Measurements from ENCODE around the gene IGDCC3. TPM values are rescaled to one million over a fixed set of nuclear protein-coding genes. Genes with fewer than 3 reads are reported as not detected.

IGDCC3 gene
- total RNA-seq, 1 experiment from 2014 or later = 38.3 TPM

- no peak overlapping the region for H3K4me3 ChIP-seq (ENCODE audit: insufficient read depth, low read depth, low read length)
- peaks cover 1% of the 10 kb centered on the region for H3K36me3 ChIP-seq (replicated peaks; ENCODE audit: control insufficient read depth, insufficient read depth, low read length)
- peak; percentile 16 for DNase-seq
- H3K27me3 ChIP-seq (ENCODE audit: control insufficient read depth, insufficient read depth, low read length) = no peaks in the 10 kb centered on the region
Observed at GRCh38 chr15:65331811-65332210, 46.0 kb downstream of the IGDCC3 start.

DNA sequence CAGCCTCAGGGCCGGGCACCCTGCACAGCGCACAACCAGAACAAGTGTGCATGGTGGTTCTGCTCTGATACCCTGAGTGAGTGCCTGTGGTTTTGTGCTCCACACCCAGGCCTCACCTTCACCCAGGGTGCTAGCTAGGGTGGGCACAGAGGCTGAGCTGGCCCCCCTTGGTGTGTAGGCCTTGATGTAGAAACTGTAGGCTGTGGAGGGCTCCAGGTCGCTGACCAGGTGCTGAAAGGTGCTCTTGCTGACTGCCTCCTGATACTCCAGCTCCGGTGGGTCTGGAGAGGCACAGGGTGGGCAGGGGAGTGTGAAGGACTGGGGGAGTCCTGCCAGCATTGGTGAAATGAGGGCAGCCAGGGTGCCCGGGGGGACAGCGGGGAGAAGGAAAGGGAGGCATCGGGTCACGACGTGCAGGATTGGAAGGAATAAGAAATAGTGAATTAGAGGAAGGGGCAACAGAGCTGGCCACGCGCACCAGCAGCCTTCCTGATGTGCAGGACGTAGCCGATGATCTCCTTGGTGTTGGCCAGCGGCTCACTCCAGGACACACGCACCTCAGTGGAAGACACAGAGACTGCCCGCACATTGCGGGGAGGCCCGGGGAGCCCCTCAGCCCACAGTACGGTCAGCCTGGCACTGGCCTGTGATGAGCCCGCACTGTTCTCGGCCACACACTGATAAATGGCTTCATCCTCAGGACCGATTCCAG, 46.7 kb downstream of the IGDCC3 start:
- DNase-seq = peak; percentile 68
- Histone ChIP-seq H3K36me3 (replicated peaks; ENCODE audit: control insufficient read depth, insufficient read depth, low read length) (peaks cover 1% of the 10 kb centered on the region), H3K27me3 (ENCODE audit: control insufficient read depth, insufficient read depth, low read length) (no peaks in the 10 kb centered on the region), H3K4me3 (ENCODE audit: insufficient read depth, low read depth, low read length) (no peak overlapping the region)

DNA sequence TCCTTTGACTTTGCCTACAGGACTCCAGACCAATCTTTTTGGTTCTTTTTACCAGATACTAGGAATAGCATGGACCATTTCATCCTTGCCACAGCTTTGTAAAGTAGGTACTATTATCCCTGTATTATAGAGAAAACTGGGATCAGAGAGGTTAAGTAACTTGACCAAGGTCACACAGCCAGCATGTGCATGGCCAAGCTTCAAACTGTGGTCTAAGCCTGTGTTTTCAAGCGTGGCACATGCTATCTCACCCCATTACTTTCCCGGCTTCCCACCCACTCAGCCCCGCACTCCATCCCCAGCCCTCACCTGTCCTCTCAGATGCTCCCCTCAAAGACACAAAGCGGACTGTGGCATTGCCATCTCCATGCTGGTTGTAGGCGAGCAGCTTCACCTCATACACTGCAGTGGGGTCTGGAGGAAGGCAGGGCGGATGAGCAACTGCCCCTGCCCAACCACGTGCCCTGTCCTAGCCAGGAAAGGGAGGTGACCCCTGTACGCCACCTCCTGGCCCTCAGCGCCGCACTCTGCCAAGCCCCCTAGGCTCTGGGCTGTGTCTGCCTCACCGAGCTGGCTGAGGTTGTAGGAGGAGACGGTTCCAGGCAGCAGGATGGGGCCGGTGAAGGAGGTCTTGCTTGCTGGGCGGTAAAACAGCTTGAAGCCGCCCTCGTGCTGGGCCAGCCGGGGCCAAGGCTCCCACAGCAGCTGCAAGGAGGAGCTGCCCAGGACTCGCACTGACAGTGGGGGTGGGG, 47.6 kb downstream of the IGDCC3 start:
- Histone ChIP-seq H3K36me3 (replicated peaks; ENCODE audit: control insufficient read depth, insufficient read depth, low read length) (peaks cover 1% of the 10 kb centered on the region), H3K27me3 (ENCODE audit: control insufficient read depth, insufficient read depth, low read length) (no peaks in the 10 kb centered on the region), H3K4me3 (ENCODE audit: insufficient read depth, low read depth, low read length) (no peak overlapping the region)
- DNase-seq = peak; percentile 66

DNA sequence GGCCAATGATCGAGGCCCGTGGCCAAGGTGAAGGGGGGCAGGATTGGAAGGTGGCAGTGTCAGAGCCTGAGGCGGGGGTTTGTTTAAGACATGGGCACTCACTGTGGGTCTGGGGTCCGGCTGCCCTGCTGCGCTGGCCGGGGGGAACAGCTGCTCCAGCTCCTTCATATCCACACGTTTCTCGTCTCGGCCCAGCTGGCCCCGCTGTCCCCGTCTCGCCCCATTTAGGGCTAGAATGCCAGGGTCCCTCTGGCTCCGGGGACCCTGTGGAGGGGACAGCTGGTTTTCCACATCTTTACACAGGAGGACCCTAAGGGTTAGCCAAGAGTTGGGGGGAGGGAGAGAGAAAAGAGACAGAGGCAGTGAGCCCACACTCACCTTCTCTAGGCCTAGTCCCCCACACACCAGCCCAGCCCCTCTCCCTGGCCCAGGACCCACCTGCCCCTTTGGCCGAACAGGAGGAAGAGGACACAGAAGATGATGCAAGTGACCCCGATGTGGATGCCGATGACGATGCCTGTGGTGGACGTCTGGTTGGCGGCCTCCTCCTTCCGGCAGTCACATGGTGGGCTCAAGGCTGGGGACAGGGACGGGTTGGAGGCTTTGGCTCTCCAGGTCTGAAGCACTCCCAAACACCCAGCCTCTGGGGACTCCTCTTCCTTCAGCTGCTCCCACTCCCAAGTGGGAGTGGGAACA, 48.4 kb downstream of the IGDCC3 start:
- H3K27me3 ChIP-seq (ENCODE audit: control insufficient read depth, insufficient read depth, low read length) = no peaks in the 10 kb centered on the region
- peak; percentile 38 for DNase-seq
- H3K36me3 ChIP-seq (replicated peaks; ENCODE audit: control insufficient read depth, insufficient read depth, low read length) = peaks cover 1% of the 10 kb centered on the region
- H3K4me3 ChIP-seq (ENCODE audit: insufficient read depth, low read depth, low read length) = no peak overlapping the region

DNA sequence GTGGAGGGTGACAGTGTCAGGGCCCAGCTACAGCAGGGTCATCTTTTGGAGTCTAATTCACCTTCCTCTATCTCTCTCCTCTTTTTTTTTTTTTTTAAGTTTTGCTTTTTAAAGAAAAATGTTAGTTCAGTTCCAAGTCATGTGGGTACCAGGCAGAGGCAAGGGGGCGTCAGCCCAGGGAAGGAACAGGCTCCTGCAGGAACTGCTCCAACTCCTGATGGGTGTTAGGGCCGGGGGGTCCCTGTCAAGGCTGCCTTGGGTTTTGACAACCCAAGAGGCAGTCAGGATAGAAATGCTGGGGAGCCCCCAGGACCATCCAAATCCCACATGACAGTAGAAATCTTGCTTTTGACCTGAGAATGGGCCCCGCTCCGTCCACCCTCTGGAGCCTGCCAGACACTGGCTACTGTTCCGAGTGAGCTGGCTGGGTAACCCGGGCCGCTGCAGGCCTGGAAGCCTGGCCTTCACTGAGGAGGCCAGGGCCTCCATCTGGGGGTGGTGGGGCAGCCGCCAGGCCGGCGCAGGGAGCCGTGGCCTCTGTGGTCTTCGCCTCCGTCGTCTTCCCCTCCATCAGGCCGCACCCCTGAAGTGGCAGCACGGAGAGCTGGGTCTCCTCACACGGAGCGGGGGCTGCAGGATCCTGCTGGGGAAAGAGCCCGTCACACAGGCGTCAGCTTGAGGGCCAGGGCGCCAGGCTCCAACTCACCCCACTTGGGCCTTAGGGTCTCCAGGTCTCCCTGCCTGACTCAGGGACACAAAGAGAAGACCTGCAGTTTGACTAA, 49.1 kb downstream of the IGDCC3 start:
- Histone ChIP-seq H3K4me3 (ENCODE audit: insufficient read depth, low read depth, low read length) (no peak overlapping the region), H3K27me3 (ENCODE audit: control insufficient read depth, insufficient read depth, low read length) (no peaks in the 10 kb centered on the region), H3K36me3 (replicated peaks; ENCODE audit: control insufficient read depth, insufficient read depth, low read length) (peaks cover 1% of the 10 kb centered on the region)
- DNase-seq = peak; percentile 48

DNA sequence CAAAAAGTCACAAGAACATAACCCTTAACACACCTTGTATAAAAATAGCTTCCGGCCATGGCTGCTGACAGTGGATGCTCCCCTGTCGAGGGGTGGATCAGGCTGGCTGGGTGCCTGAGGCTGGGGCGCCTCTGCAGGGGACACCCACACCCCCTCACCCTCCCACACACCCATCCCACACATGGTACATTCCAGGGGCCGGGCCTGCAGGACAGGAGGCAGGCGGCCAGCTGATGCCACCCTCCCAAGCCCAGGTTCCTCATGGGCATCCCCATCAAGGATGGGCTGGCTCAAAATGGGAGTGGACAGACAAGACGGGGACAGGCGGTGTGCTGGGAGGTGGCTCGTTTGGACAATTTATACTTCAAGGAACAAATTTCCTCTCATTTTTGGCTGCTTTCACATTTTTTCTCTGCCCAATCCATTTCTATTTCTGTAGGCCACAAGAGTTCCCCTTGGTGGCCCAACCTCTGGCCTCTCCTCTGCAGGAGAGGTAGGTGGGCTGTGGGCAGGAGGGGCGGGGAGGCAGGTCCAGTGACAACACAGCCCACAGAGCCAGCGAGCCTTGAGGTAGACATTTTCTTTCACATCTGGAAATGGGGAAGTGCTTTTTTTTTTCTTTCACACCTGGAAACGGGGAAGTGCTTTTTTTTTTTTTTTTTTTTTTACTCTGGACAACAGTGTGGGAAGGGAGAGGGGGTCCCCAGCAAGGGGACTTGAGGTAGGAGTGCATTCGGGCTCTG, 50.0 kb downstream of the IGDCC3 start:
- peak; percentile 51 for DNase-seq
- H3K4me3 ChIP-seq (ENCODE audit: insufficient read depth, low read depth, low read length) = no peak overlapping the region
- H3K36me3 ChIP-seq (replicated peaks; ENCODE audit: control insufficient read depth, insufficient read depth, low read length) = peaks cover 1% of the 10 kb centered on the region
- no peaks in the 10 kb centered on the region for H3K27me3 ChIP-seq (ENCODE audit: control insufficient read depth, insufficient read depth, low read length)

DNA sequence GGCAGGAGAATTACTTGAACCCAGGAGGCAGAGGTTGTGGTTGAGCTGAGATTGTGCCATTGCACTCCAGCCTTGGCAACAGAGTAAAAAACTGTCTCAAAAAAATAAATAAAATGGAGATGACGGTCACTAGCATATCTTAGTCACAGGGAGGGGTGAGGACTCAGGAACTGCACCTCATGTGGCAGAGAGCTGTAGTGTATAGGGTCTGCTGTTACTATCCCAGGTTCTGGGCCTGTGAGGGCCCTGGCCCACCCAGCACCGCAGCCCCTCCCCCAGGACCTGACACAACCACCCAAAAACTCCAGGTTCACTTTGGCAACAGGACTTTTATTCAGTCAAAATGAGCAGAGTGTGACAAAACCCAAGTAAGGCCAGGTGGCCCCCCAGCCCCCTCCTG, 51.0 kb downstream of the IGDCC3 start:
- Histone ChIP-seq H3K27me3 (ENCODE audit: control insufficient read depth, insufficient read depth, low read length) (no peaks in the 10 kb centered on the region), H3K36me3 (replicated peaks; ENCODE audit: control insufficient read depth, insufficient read depth, low read length) (peaks cover 1% of the 10 kb centered on the region), H3K4me3 (ENCODE audit: insufficient read depth, low read depth, low read length) (no peak overlapping the region)
- DNase-seq = peak; percentile 70

- DNase-seq = peak; percentile 82
- Histone ChIP-seq H3K36me3 (replicated peaks; ENCODE audit: control insufficient read depth, insufficient read depth, low read length) (peaks cover 1% of the 10 kb centered on the region), H3K27me3 (ENCODE audit: control insufficient read depth, insufficient read depth, low read length) (no peaks in the 10 kb centered on the region), H3K4me3 (ENCODE audit: insufficient read depth, low read depth, low read length) (no peak overlapping the region)
Observed at GRCh38 chr15:65326117-65326526, 51.7 kb downstream of the IGDCC3 start.

GRCh38 chr15:65323071-65323511, 54.7 kb downstream of the IGDCC3 start:
- H3K4me3 ChIP-seq (ENCODE audit: insufficient read depth, low read depth, low read length) = no peak overlapping the region
- no peaks in the 10 kb centered on the region for H3K36me3 ChIP-seq (replicated peaks; ENCODE audit: control insufficient read depth, insufficient read depth, low read length)
- no peaks in the 10 kb centered on the region for H3K27me3 ChIP-seq (ENCODE audit: control insufficient read depth, insufficient read depth, low read length)
- peak; percentile 49 for DNase-seq

GRCh38 chr15:65318870-65319356, 58.9 kb downstream of the IGDCC3 start:
- no peaks in the 10 kb centered on the region for H3K27me3 ChIP-seq (ENCODE audit: control insufficient read depth, insufficient read depth, low read length)

GRCh38 chr15:65312400-65312916, 65.3 kb downstream of the IGDCC3 start:
- Histone ChIP-seq H3K27me3 (ENCODE audit: control insufficient read depth, insufficient read depth, low read length) (no peaks in the 10 kb centered on the region), H3K4me3 (ENCODE audit: insufficient read depth, low read depth, low read length) (no peak overlapping the region), H3K36me3 (replicated peaks; ENCODE audit: control insufficient read depth, insufficient read depth, low read length) (no peaks in the 10 kb centered on the region)
- DNase-seq = no peak

More at GRCh38 chr15:65318870-65319356, 58.9 kb downstream of the IGDCC3 start:
- Histone ChIP-seq H3K4me3 (ENCODE audit: insufficient read depth, low read depth, low read length) (no peak overlapping the region), H3K36me3 (replicated peaks; ENCODE audit: control insufficient read depth, insufficient read depth, low read length) (no peaks in the 10 kb centered on the region)
- DNase-seq = peak; percentile 95

DNA sequence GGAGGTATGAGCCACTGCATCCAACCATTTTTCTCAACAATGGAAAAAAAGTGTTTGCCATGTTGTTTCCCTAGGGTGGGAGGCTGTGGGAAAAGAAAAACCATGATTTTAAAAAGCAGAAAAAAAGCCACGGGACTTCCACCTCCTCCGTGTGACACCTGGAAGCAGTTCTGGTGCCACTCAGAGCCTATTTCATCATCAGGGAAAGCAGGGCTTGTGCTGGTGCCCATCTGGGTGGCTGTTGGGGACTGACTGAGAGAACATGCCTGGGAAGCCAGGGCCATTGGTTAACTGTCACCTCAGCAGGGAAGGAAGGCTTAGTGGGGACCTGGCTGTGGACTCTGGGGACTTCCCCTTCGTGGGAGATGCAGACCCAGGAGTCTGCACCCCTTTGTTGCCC, 66.0 kb downstream of the IGDCC3 start:
- no peak for DNase-seq
- no peaks in the 10 kb centered on the region for H3K36me3 ChIP-seq (replicated peaks; ENCODE audit: control insufficient read depth, insufficient read depth, low read length)
- no peaks in the 10 kb centered on the region for H3K27me3 ChIP-seq (ENCODE audit: control insufficient read depth, insufficient read depth, low read length)
- no peak overlapping the region for H3K4me3 ChIP-seq (ENCODE audit: insufficient read depth, low read depth, low read length)

GRCh38 chr15:65310431-65311137, 67.2 kb downstream of the IGDCC3 start:
- Histone ChIP-seq H3K36me3 (replicated peaks; ENCODE audit: control insufficient read depth, insufficient read depth, low read length) (no peaks in the 10 kb centered on the region), H3K27me3 (ENCODE audit: control insufficient read depth, insufficient read depth, low read length) (no peaks in the 10 kb centered on the region), H3K4me3 (ENCODE audit: insufficient read depth, low read depth, low read length) (no peak overlapping the region)
- no peak for DNase-seq

Data from H7 (cell line).